Stomach (tissue), 9 donors: ENCODE measurements around the gene HLA-DPB1. TPM values are rescaled to one million over a fixed set of nuclear protein-coding genes. Genes with fewer than 3 reads are reported as not detected.

Source experiments
- DNase-seq, 2 donors: peaks; one replicate each; pipeline versions ENCODE4 v3.0.0 to v3.0.0-alpha.2; 2013 to 2019
- H3K27ac ChIP-seq, 5 donors: fragments of 200-600 bp in 4 of 5; sonication (generic) in 4 of 5; one replicate each; pipeline ENCODE4 v1.5.1; 2013 to 2019; ENCODE audit warnings: mild to moderate bottlenecking in 1 of 5, moderate library complexity in 1 of 5
- H3K27me3 ChIP-seq, 3 donors: fragments of 200-600 bp; sonication (generic); one replicate each; pipeline ENCODE4 v1.5.1; 2017 to 2019; ENCODE audit warnings: mixed run types in 1 of 3
- H3K36me3 ChIP-seq, 4 donors: fragments of 200-600 bp; sonication (generic); 1 replicate in 3 of 4; 2 replicates in 1 of 4; pipeline ENCODE4 v1.5.1; 2016 to 2019
- H3K4me1 ChIP-seq, 4 donors: fragments of 200-600 bp; sonication (generic); one replicate each; pipeline ENCODE4 v1.5.1; 2016 to 2019
- H3K4me3 ChIP-seq, 4 donors: fragments of 200-600 bp; sonication (generic) in 3 of 4; one replicate each; pipeline ENCODE4 v1.5.1; 2016 to 2019; ENCODE audit warnings: mild to moderate bottlenecking in 1 of 4
- H3K9me3 ChIP-seq, 4 donors: fragments of 200-600 bp; sonication (generic); one replicate each; pipeline ENCODE4 v1.5.1; 2016 to 2019
- EP300 ChIP-seq: sonication (generic); formaldehyde crosslinking; IDR thresholded peaks from one replicate; pipeline ENCODE4 v1.6.1; 2017; ENCODE audit warnings: antibody characterized with exemption
- POLR2A ChIP-seq, 4 donors: fragments of 450-650 bp; IDR thresholded peaks; one replicate each; pipeline ENCODE4 v1.6.1; 2016; ENCODE audit warnings: antibody characterized with exemption in 4 of 4, control low read depth in 2 of 4, mild to moderate bottlenecking in 1 of 4, moderate library complexity in 1 of 4
- POLR2AphosphoS5 ChIP-seq, 3 donors: sonication (generic); formaldehyde crosslinking; IDR thresholded peaks; one replicate each; pipeline ENCODE4 v1.6.1; 2016; ENCODE audit warnings: antibody characterized with exemption in 3 of 3
- WGBS, 5 donors: extraction: QIAGEN DNeasy Blood & Tissue Kit in 3 of 5; methylation state at CpG; one replicate each; pipeline versions ENCODE4 v1.1.5 to v1.1.7; 2013 to 2018; 5-methylcytosine and 5-hydroxymethylcytosine counted together
- intact Hi-C: fragments of 100-400 bp; cut with DNase I; formaldehyde crosslinking; loops from one replicate; pipeline ENCODE4 v1.15.1; 2023; ENCODE audit warnings: low total_unique reads
- polyA plus RNA-seq, 3 donors: library from polyadenylated mRNA; stranded (reverse); fragments of 200-250 nt; gene quantifications; one replicate each; pipeline ENCODE4 v1.2.3, GENCODE V29; 2013
- total RNA-seq, 5 donors: library from RNA; depleted of rRNA; stranded (reverse); fragments of >200 nt; gene quantifications; one replicate each; pipeline versions ENCODE4 v1.1.0 to v1.2.3, GENCODE V29; 2014 to 2016
- TF ChIP-seq, protein P1 (sequence below), 7 experiments: fragments of 450-650 bp in 4 of 7; fragments of 200-600 bp in 3 of 7; sonication (generic) in 3 of 7; IDR thresholded peaks; one replicate each; pipeline ENCODE4 v1.5.1; 2016 to 2019; ENCODE audit warnings: antibody characterized with exemption in 7 of 7, control low read depth in 2 of 7, mild to moderate bottlenecking in 1 of 7
- donor health status: healthy with polysubstance abuse.
- donor health status: Bipolar disorder and iron deficiency.
- donor health status: healthy.

HLA-DPB1 gene
- total and polyA plus RNA-seq, 8 donors: 10.7 to 62.2 (median 46.6) TPM; not detected in 1

DNA sequence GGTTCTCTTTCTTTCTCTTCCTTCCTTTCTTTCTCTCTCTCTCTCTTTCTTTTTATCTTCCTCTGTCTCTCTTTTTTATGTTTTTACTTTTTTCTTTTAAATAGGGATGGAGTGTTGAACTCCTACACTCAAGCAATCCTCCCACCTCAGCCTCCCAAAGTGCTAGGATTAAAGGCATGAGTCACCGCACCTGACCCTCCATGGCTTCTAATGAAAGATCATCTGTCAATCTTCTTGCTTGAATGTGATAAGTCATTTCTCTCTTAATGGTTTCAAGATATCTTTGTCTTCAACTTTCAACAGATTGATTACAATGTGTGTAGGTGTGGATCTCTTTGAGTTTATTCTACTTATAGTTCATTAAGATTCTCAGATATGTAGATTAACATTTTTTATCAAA, 41.2 kb upstream of the HLA-DPB1 start:
- TF ChIP-seq EP300 (no peak), POLR2AphosphoS5 (IDR thresholded peaks at IDR 0.05) (no peak), POLR2A (IDR thresholded peaks at IDR 0.05) (no peak)
- H3K4me1 ChIP-seq: no peaks in the 10 kb centered on the region
- DNase-seq: no peak
- no peaks in the 10 kb centered on the region for H3K36me3 ChIP-seq
- no peak overlapping the region for H3K4me3 ChIP-seq
- intact Hi-C loops: no loop called here
- peaks cover 0 to 3% (median 0%) of the 10 kb centered on the region in 3 donors for H3K27me3 ChIP-seq
- H3K9me3 ChIP-seq: peaks cover 0 to 13% (median 7%) of the 10 kb centered on the region in 4 donors
- no peak overlapping the region for H3K27ac ChIP-seq
- WGBS, 5 donors: 97 to 100% (median 97%) methylated on average over 1 of the region's 1 CpG

DNA sequence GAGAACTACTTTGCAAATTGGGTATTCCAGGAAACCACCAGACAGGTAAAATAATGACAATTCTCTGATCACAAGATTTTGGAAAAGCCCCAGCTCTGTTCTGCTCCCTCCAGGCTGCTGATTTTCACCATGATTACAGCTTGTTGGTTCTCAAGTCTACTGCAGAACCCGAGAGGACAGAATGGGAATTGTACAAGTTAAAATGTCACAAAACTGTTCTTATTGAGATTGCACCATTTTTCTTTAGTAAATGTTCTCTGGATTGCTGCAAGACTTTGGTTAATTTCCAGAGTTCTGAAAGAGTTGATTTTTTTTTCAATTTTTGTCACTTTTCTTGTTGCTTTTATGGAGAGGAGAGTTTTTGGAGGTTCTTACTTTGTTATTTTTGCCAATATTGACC, 39.3 kb upstream of the HLA-DPB1 start:
- no peak for DNase-seq
- Histone ChIP-seq H3K36me3 (no peaks in the 10 kb centered on the region), H3K27ac (no peak overlapping the region), H3K4me3 (no peak overlapping the region), H3K4me1 (no peaks in the 10 kb centered on the region), H3K27me3 (peaks cover 0 to 3% (median 0%) of the 10 kb centered on the region in 3 donors), H3K9me3 (peaks cover 0 to 13% (median 7%) of the 10 kb centered on the region in 4 donors)
- 60 to 70% (median 69%) methylated on average over 1 of the region's 1 CpG for WGBS, 5 donors
- intact Hi-C loops: no loop called here
- TF ChIP-seq POLR2A (IDR thresholded peaks at IDR 0.05) (no peak), EP300 (no peak), POLR2AphosphoS5 (IDR thresholded peaks at IDR 0.05) (no peak)
- TF ChIP-seq, protein P1, sequence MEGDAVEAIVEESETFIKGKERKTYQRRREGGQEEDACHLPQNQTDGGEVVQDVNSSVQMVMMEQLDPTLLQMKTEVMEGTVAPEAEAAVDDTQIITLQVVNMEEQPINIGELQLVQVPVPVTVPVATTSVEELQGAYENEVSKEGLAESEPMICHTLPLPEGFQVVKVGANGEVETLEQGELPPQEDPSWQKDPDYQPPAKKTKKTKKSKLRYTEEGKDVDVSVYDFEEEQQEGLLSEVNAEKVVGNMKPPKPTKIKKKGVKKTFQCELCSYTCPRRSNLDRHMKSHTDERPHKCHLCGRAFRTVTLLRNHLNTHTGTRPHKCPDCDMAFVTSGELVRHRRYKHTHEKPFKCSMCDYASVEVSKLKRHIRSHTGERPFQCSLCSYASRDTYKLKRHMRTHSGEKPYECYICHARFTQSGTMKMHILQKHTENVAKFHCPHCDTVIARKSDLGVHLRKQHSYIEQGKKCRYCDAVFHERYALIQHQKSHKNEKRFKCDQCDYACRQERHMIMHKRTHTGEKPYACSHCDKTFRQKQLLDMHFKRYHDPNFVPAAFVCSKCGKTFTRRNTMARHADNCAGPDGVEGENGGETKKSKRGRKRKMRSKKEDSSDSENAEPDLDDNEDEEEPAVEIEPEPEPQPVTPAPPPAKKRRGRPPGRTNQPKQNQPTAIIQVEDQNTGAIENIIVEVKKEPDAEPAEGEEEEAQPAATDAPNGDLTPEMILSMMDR (IDR thresholded peaks at IDR 0.05): no peak

DNA sequence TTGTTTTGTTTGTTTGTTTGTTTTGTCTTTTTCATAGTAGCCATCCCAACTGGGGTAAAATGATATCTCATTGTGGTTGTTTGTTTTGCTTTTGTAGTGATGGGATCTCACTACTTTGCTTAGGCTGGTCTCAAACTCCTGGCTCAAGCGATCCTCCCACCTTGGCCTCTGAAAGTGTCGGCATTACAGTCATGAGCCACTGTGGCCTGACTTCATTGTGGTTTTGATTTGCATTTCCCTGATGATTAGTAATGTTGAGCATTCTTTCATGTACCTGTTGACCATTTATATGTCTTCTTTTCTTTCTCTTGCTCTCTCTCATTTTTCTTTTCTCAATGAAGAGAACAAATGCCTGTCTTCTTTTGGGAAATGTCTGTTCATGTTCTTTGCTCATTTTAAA, 35.6 kb upstream of the HLA-DPB1 start:
- intact Hi-C loops: no loop called here
- H3K9me3 ChIP-seq: peaks cover 0 to 5% (median under 1%) of the 10 kb centered on the region in 4 donors
- H3K4me3 ChIP-seq: no peak overlapping the region
- H3K4me1 ChIP-seq: no peaks in the 10 kb centered on the region
- H3K27ac ChIP-seq: no peak overlapping the region
- 79 to 95% (median 87%) methylated on average over 2 of the region's 2 CpGs for WGBS, 5 donors
- peaks cover 0 to 3% (median 0%) of the 10 kb centered on the region in 3 donors for H3K27me3 ChIP-seq
- no peaks in the 10 kb centered on the region for H3K36me3 ChIP-seq
- DNase-seq: no peak
- TF ChIP-seq POLR2AphosphoS5 (IDR thresholded peaks at IDR 0.05) (no peak), POLR2A (IDR thresholded peaks at IDR 0.05) (no peak), EP300 (no peak)
- TF ChIP-seq, protein P1 (IDR thresholded peaks at IDR 0.05): no peak

DNA sequence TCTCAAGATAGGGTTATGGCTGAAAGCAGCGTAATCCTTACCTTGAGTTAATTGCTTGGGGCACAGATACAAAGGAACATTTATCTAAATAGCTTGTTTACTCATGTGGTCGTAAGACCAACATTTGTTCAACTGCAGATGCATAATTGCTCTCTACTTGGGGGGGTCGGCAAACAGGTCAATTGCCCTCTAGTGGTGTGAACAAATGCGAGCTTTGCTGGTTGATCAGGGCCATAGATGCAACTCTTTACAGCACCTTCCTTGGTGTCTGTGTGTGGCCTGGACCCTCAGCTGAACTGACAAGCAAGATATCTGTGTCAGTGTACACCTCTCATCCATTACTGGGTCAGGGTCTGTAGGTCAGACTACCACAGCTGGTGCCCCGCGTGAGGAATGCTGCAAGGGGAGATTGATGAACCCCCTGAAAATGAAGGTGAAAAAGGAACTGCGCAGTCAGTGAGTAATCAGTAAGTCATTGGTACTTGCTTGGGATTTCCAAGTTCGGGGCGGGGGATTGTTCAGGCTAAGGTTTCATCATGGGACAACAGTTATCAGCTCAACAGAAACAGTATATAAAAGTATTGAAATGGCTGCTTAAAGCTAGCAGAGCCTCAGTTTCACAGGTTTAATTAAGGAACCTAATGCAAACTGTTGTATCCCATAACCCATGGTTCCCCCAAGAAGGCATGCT, 26.3 kb upstream of the HLA-DPB1 start:
- no peak for DNase-seq
- H3K9me3 ChIP-seq: no peaks in the 10 kb centered on the region
- H3K4me3 ChIP-seq: no peak overlapping the region
- intact Hi-C loops: no loop called here
- no peaks in the 10 kb centered on the region for H3K36me3 ChIP-seq
- H3K27ac ChIP-seq: no peak overlapping the region
- TF ChIP-seq POLR2A (IDR thresholded peaks at IDR 0.05) (no peak), POLR2AphosphoS5 (IDR thresholded peaks at IDR 0.05) (no peak), EP300 (no peak)
- TF ChIP-seq, protein P1 (IDR thresholded peaks at IDR 0.05): no peak
- H3K4me1 ChIP-seq: peaks cover 0 to 10% (median 6%) of the 10 kb centered on the region in 4 donors
- peaks cover 0 to 14% (median 0%) of the 10 kb centered on the region in 3 donors for H3K27me3 ChIP-seq
- WGBS, 5 donors: 59 to 67% (median 63%) methylated on average over 9 of the region's 9 CpGs
